ENCODE measurements around the gene C1orf87. TPM values are rescaled to one million over a fixed set of nuclear protein-coding genes. Genes with fewer than 3 reads are reported as not detected.

Gene C1orf87
- total and polyA plus RNA-seq, 12 donors = 0.14 TPM; not detected in 11

GRCh38 chr1:59967141-59967697 is 106.4 kb downstream of the C1orf87 start:
- Histone ChIP-seq H3K27me3 (no peaks in the 10 kb centered on the region), H3K9me3 (replicated peaks in 1 of 3) (no peaks in the 10 kb centered on the region), H3K4me3 (no peak overlapping the region), H3K36me3 (replicated peaks in 1 of 2) (no peaks in the 10 kb centered on the region), H3K27ac (no peak overlapping the region), H3K4me1 (replicated peaks in 1 of 2) (no peaks in the 10 kb centered on the region)
- TF ChIP-seq CTCF (IDR thresholded peaks at IDR 0.05) (no peak), POLR2A (IDR thresholded peaks at IDR 0.05) (no peak)
- intact Hi-C loops (cut with DNase I) = no loop called here
- no peak for DNase-seq
- WGBS, 4 donors = 52 to 74% (median 58%) methylated on average over 6 of the region's 6 CpGs

- Histone ChIP-seq H3K4me3 (no peak overlapping the region), H3K4me1 (replicated peaks in 1 of 2) (no peaks in the 10 kb centered on the region), H3K9me3 (replicated peaks in 1 of 3) (no peaks in the 10 kb centered on the region), H3K36me3 (replicated peaks in 1 of 2) (no peaks in the 10 kb centered on the region), H3K27me3 (no peaks in the 10 kb centered on the region), H3K27ac (no peak overlapping the region)
- intact Hi-C loops (cut with DNase I) = no loop called here
- no peak for DNase-seq
- WGBS, 4 donors = 64 to 98% (median 83%) methylated on average over 2 of the region's 2 CpGs
- TF ChIP-seq POLR2A (IDR thresholded peaks at IDR 0.05) = no peak
- no peak for TF ChIP-seq CTCF (IDR thresholded peaks at IDR 0.05)
These were observed 121.5 kb downstream of the C1orf87 start for GRCh38 chr1:59952065-59952464.

GRCh38 chr1:59949648-59950047 is 123.9 kb downstream of the C1orf87 start:
- no peak for DNase-seq
- Histone ChIP-seq H3K4me3 (no peak overlapping the region), H3K27ac (no peak overlapping the region), H3K27me3 (no peaks in the 10 kb centered on the region), H3K36me3 (replicated peaks in 1 of 2) (no peaks in the 10 kb centered on the region), H3K9me3 (replicated peaks in 1 of 3) (no peaks in the 10 kb centered on the region), H3K4me1 (replicated peaks in 1 of 2) (no peaks in the 10 kb centered on the region)
- intact Hi-C loops (cut with DNase I) = loop anchor here in 1 of 2 donors (5.0 kb wide), 1 partner anchor 47 kb away; no protein-coding TSS in a partner anchor
- TF ChIP-seq POLR2A (IDR thresholded peaks at IDR 0.05) (no peak), CTCF (IDR thresholded peaks at IDR 0.05) (no peak)

- no peak overlapping the region for H3K27ac ChIP-seq
- no peaks in the 10 kb centered on the region for H3K27me3 ChIP-seq
- no peak for DNase-seq
- H3K4me3 ChIP-seq = no peak overlapping the region
- WGBS, 4 donors = 24 to 39% (median 34%) methylated on average over 1 of the region's 1 CpG
- no peaks in the 10 kb centered on the region for H3K9me3 ChIP-seq (replicated peaks in 1 of 3)
- H3K36me3 ChIP-seq (replicated peaks in 1 of 2) = no peaks in the 10 kb centered on the region
- intact Hi-C loops (cut with DNase I) = loop anchor here in 1 of 2 donors (5.0 kb wide), 1 partner anchor 47 kb away; no protein-coding TSS in a partner anchor
- no peaks in the 10 kb centered on the region for H3K4me1 ChIP-seq (replicated peaks in 1 of 2)
- no peak for TF ChIP-seq POLR2A (IDR thresholded peaks at IDR 0.05)
- no peak for TF ChIP-seq CTCF (IDR thresholded peaks at IDR 0.05)
These were observed 124.6 kb downstream of the C1orf87 start for GRCh38 chr1:59948990-59949389.

Data from adrenal gland (tissue), 12 donors.